ENCODE results near the gene CCDC69.
"Not testable (repeated sequence)": the region's sequence is repeated elsewhere in the genome, so short reads cannot be mapped to it uniquely, and the experiment has no call there.

CCDC69 gene, protein sequence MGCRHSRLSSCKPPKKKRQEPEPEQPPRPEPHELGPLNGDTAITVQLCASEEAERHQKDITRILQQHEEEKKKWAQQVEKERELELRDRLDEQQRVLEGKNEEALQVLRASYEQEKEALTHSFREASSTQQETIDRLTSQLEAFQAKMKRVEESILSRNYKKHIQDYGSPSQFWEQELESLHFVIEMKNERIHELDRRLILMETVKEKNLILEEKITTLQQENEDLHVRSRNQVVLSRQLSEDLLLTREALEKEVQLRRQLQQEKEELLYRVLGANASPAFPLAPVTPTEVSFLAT

DNA sequence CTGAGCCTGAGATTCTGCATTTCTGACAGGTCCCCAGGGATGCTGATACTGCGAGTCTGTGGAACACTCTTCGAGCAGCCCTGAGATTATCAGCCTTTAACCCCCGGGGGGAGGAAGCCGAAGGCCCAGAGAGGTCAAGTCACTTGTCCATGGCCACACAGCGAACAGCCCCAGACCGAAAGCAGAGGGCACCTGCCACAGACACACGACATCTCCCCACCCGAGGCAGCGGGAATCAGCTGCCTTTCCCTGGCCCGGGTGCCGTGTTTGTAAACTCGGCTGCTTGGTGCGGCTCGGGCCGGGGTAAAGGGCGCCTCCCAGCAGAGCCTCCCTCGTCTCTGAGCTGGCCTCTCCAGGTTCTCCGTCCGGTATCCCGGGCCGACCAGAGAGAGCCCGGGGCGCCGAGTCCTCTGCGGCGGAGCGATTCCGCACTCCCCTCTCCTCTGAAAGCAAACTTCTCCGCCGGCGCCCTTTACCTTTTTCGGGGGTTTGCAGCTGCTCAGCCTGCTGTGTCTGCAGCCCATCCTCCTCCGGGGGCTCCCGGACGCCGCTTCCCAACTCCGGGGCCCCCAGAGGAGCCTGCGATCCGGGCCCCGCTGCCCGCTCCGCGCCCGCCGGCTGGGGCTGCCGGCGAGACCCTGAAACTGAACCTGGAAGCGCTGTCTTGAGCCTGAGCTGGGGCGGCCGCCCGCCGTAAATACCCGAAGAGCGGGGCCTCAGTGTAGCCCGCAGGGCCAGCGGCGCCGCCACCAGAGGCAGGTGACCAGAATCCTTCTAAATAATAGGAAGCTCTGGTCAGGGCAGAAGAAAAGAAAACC is at the start of gene CCDC69:
CCDC69 (minus strand) TSS at position 646 of the 818 bp plus-strand sequence; CDS start at position 524, 122 bp downstream.
- peak; percentile 59 for DNase-seq

DNA sequence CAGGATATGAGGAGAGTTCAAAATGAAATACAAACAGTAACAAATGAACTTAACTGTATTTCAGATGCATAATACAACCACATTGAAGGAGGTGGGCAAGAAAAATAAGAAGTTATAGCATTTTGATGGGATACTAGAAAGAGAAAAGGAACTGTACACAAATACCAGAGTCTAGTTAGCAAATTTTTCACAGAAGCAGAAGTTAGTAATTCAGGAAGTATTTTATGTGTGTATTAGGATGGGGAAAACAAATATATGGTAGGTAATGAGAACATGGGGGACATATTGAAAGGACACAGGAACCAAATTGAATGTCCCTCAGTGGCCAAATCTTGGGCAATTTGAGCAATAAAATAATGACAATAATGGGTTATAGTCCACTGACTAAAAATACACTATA is 47.4 kb upstream of the CCDC69 start:
- no peak for DNase-seq

DNA sequence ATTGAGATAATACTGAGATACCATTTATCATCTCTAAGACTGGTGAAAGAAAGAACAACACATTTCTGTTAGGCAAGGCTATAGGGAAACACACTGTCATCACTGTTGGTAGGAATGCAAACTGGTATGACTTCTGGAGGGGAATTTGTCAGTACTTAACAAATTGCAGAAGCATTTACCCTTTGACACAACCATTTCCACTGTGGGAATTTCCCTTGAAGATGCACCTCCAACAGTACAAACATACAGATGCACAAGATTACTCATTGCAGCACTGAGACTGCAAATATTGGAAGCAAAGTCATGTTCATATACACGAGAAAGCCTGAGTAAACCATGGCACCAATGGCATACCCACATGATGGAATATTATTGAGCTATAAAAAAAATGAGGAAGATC is 46.7 kb upstream of the CCDC69 start:
- no peak for DNase-seq

GRCh38 chr5:151267491-151268260 is 43.8 kb upstream of the CCDC69 start:
- no peak for DNase-seq

DNA sequence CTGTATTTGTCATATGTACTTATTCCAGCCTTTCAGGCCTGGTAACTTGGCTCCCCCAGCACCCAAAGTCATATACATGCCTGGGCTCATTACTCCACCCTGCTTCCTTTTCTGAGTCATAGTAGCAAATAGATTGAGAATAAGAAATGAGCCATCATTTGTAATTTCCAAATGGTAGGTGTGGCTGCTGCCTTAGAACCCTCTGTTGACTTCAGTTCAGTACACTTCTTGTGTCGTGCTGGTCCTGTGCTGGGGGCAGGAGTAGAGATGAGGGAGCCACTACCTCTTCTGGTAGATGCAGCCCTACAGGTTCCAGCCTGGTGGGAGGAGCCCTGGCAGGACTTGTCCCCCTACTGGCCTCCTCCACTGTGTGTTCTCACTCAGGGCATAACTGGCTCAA is 40.2 kb upstream of the CCDC69 start:
- no peak for DNase-seq

- no peak for DNase-seq
Measured at GRCh38 chr5:151262532-151262931, 38.6 kb upstream of the CCDC69 start.

- DNase-seq: no peak
Measured at GRCh38 chr5:151259931-151260330, 36.0 kb upstream of the CCDC69 start.

- DNase-seq: no peak
Measured at GRCh38 chr5:151258816-151259215, 34.9 kb upstream of the CCDC69 start.

DNA sequence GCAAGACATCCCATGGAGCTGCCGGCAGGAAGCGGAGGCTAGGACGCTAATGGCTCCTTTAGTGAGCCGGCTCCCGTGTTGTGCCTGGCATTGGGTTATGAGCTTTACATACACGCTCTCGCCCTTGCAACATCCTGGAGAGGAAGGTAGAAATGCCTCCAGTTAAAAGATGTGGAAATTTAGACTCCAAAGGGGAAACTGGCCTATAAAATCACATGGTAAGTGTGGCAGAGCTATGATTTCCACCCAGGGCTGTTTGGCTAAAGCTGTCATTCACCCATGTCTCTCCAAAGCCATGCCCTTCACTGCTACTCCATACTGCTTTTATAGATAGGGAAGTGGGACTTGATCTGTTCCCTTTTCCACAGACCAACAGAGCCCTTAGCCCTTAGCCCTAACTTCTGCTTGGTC is 34.3 kb upstream of the CCDC69 start:
- DNase-seq: no peak

- DNase-seq: no peak
Measured at GRCh38 chr5:151257731-151258181, 33.9 kb upstream of the CCDC69 start.

DNA sequence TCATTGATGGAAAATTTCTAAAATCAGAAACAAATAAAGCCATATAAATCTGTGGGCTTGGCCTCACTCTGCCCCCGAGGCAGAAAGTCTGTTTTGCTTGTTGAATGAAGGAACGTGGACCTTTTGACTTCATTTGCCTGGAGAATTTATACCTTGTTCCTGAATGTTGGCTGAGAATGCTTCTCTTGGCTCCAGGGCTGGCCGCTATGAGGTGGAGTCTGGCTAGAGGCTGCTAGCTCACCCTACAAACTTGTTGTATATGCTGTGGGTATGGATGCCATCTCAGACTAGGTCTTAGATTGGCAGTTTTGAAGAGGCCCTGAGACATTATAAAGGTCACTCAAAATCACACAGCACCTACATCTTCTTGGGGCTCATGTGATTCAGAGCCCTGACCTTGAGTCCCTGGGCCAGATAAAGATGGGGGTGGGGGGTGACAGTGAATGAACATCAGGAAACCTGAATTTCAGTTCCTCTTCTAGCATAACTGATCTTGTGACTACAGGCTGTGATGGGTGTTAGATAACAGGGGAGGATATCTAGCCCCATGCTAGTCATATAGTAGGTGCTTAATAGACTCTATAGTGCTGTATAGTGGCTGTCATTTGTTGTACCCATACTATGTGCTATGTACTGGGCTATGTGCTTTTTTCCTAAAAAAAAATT is 31.9 kb upstream of the CCDC69 start:
- no peak for DNase-seq

GRCh38 chr5:151254990-151255389 is 31.1 kb upstream of the CCDC69 start:
- not testable (repeated sequence) for DNase-seq

GRCh38 chr5:151254556-151254955 is 30.7 kb upstream of the CCDC69 start:
- DNase-seq: no peak

DNA sequence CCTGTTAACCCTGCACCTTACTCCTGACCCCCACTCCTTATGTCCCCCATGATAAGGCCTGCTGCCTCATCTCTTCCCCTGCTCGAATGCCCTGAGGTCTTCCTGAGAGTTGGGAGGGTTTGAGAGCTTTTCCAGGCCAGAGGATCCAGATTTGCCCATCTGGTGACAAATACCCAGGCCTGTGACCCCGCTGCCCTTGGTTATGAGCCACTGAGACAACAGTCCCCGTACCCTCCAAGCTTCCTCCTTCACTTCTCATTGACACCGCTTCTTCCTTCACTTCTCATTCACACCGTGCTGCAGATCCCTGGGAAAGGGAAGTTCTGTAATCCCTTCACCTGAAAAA is 29.7 kb upstream of the CCDC69 start:
- DNase-seq: no peak

- peak; percentile 99 for DNase-seq
Measured at GRCh38 chr5:151252762-151253604, 29.1 kb upstream of the CCDC69 start, which contains the start of gene GM2A. GM2A (plus strand) TSS chr5:151253185; CDS start chr5:151253217, 32 bp downstream.

DNA sequence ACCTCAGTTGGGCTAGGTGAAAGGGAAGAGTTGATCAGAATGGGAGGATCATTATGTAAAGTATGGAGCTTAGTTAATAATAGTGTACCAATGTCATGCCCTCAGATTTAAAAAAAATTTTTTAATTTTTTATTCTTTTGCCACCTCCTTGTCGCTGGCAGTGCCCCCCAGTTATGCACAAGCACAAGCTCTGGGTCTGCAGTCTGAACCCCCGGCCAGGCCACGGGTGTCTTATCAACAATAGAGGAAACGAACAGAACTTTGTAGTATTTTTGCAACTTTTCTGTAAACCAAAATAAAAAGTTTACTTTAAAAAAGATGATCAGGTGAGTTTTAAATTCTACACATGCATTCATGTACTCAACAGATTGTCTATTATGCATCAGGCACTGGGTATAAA is 27.7 kb upstream of the CCDC69 start:
- no peak for DNase-seq

- DNase-seq: peak; percentile 67
Measured at GRCh38 chr5:151251001-151251551, 27.2 kb upstream of the CCDC69 start.

DNA sequence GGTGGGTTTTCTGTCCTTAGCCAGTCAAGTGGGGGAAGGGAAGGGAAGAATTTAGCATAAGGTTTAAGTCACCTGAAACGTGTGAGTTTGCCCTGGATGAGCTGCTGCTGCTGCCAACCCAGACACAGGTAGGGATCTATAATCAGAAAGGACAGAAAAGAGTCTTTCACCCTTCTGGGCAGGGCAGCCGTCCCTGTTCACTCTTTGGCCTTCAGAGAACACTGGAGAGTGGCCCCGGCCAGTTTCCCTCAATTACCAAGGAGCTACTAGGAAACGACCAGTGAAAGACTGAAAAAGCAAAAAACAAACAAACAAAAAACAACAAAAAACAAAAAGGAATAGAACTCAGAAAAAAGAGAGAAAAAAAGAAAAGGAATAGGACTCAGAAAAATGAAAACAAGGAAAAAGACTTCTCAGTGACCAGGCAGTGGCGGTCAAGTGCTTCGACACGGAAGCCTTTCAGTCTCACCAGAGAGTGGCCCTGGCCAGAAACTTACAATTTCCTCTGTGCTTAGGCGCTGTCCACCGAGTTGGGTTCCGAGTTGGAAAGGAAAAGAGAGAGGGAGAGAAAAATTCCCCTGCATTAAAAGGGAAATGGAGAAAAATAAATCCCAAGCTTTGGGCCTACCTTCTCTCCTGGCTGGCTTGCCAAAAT is 26.6 kb upstream of the CCDC69 start:
- no peak for DNase-seq

- no peak for DNase-seq
Measured at GRCh38 chr5:151249281-151249680, 25.4 kb upstream of the CCDC69 start.

DNA sequence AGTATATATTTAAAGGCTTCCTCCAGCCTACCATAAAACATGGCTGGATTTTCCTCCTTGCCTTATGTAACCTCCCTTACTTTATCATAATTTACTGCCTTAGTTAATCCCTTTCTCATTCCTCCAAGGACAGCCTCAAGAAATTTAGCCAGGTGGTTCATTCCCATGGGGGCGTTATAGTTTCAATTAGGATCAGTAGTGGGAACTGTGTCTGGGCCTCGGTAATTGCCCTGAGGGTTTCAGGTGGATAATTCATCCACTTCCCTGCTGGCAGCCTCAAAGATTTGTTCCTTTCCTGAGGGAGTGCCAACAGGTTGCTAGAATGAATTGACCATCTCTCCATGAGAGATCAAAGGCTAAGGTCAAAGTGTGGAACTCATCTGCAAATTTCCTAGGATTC is 24.8 kb upstream of the CCDC69 start:
- no peak for DNase-seq

DNA sequence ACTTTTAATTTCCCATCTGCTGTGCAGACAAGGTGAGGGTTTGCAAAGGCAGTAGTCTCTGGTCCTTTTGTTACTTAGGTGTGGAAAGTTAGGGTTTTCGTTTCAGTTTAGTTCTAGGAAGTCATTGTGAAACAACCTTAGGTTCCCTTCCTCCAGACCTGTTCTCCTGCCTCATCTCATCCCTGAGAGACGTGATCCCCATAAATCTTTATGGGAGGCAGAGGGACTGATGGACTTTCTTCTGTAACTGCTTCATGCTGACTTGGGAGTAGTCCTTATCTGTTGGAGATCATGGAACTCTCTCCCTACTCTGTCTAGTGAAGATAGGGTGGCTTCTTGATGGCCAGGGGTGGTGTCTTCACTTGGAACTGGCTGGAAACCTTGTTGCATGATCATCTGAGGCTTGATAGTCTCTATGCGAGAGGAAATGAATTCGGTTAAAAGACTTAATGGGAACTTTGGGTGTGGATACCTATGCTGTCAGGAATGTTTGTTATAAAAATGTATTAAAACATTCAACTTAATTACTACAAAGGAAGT is 21.9 kb upstream of the CCDC69 start:
- DNase-seq: no peak

Measured in CD4-positive, alpha-beta T cell treated with Interleukin-21 for 1 hour (primary cell).